Smooth muscle cell (in vitro differentiated cells): ENCODE measurements around the gene FRMD1. TPM values are rescaled to one million over a fixed set of nuclear protein-coding genes. Genes with fewer than 3 reads are reported as not detected.
"Not testable (repeated sequence)": the region's sequence is repeated elsewhere in the genome, so short reads cannot be mapped to it uniquely, and the experiment has no call there.

Experiments
- DNase-seq: peaks from one replicate; lab custom pipeline; 2025; ENCODE audit not compliant: unreplicated experiment; lab: John Stamatoyannopoulos, UW
- H2AFZ ChIP-seq: fragments of 200-600 bp; sonication (generic); 2 replicates; pipeline ENCODE4 v1.6.0; 2016; ENCODE audit warnings: antibody characterized with exemption, low read depth, mild to moderate bottlenecking
- H3F3A ChIP-seq: fragments of 200-600 bp; sonication (generic); 2 replicates; pipeline ENCODE4 v1.6.0; 2017; ENCODE audit warnings: antibody characterized with exemption, low read depth
- H3K27ac ChIP-seq: fragments of 200-600 bp; sonication (generic); 2 replicates; pipeline ENCODE4 v1.5.1; 2016; ENCODE audit warnings: low read depth, mild to moderate bottlenecking
- H3K27me3 ChIP-seq: fragments of 200-600 bp; sonication (generic); 2 replicates; pipeline ENCODE4 v1.6.1; 2016; ENCODE audit warnings: low read depth, mild to moderate bottlenecking
- H3K36me3 ChIP-seq: fragments of 200-600 bp; sonication (generic); 2 replicates; pipeline ENCODE4 v1.5.1; 2016; ENCODE audit warnings: low read depth
- H3K4me1 ChIP-seq: fragments of 200-600 bp; sonication (generic); 2 replicates; pipeline ENCODE4 v1.5.1; 2016; ENCODE audit warnings: low read depth
- H3K4me2 ChIP-seq: fragments of 200-600 bp; sonication (generic); 2 replicates; pipeline ENCODE4 v1.6.0; 2016; ENCODE audit warnings: mild to moderate bottlenecking
- H3K4me3 ChIP-seq: fragments of 200-600 bp; sonication (generic); 2 replicates; pipeline ENCODE4 v1.5.1; 2016; ENCODE audit warnings: mild to moderate bottlenecking
- H3K79me2 ChIP-seq: fragments of 200-600 bp; sonication (generic); 2 replicates; pipeline ENCODE4 v1.6.0; 2016; ENCODE audit warnings: low read depth, mild to moderate bottlenecking
- H3K9ac ChIP-seq: fragments of 200-600 bp; sonication (generic); 2 replicates; pipeline ENCODE4 v1.6.0; 2016; ENCODE audit warnings: low read depth
- H3K9me3 ChIP-seq: fragments of 200-600 bp; sonication (generic); replicated peaks from 2 replicates; pipeline ENCODE4 v1.5.1; 2016; ENCODE audit warnings: low read depth
- H4K20me1 ChIP-seq: fragments of 200-600 bp; sonication (generic); 2 replicates; pipeline ENCODE4 v1.6.0; 2016; ENCODE audit warnings: low read depth
- WGBS: methylation state at CpG from one replicate; pipeline ENCODE4 v1.1.7; 2016; ENCODE audit warnings: low lambda C conversion rate; 5-methylcytosine and 5-hydroxymethylcytosine counted together
- polyA plus RNA-seq: library from polyadenylated mRNA; unstranded; fragments of >200 nt; fragmentation: Nextera tagmentation; extraction: Ambion mirVana; gene quantifications from 2 replicates; pipeline ENCODE4 v1.2.1, GENCODE V29; 2016
- total RNA-seq: library from RNA; depleted of rRNA; stranded (reverse); fragments of >200 nt; gene quantifications from 2 replicates; pipeline ENCODE4 v1.2.3, GENCODE V29; 2014
- TF ChIP-seq, protein P1 (sequence below): fragments of 200-600 bp; sonication (generic); IDR thresholded peaks from 2 replicates; pipeline ENCODE4 v1.5.1; 2017; ENCODE audit warnings: borderline replicate concordance, mild to moderate bottlenecking, antibody characterized with exemption; ENCODE audit not compliant: insufficient read depth, poor library complexity, severe bottlenecking

Gene FRMD1
- total and polyA plus RNA-seq, 2 experiments from 2014 or later, result not detected

DNA sequence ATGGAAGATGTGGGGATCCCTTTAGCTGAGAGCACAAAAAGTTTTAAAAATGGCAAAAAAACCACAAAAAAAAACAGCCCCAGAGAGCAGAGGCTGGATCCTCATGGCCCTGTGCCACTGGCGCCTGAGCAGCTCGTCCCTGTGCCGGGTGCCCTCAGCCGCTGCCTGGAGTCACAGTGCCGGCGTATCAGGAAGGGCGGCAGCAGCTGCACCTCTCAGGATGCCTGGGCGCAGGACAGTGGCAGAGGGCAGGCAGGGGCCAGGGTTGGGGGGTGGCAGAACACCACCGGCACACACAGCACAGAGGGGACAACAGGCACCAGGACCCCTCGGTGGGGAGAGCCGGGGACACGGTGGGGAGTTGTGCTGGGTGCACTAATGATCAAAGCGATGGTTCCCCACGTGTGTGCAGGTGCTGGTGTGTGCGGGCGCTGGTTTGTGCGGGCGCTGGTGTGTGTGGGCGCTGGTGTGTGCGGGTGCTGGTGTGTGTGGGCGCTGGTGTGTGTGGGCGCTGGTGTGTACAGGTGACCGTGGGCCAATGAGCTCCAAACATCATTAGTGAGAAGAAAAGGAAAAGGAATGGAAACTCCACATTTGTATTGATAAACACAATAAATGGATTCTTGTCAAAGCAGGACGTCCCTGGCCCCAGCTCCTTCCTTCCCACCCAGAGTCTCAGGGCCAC lies 1.5 kb upstream of the FRMD1 start:
- Histone ChIP-seq H3K9ac (no peak overlapping the region), H3K4me1 (no peaks in the 10 kb centered on the region), H3K27me3 (peaks cover 9% of the 10 kb centered on the region), H3K36me3 (no peaks in the 10 kb centered on the region), H3K9me3 (no peaks in the 10 kb centered on the region), H4K20me1 (no peaks in the 10 kb centered on the region), H3K4me2 (no peak overlapping the region), H3K79me2 (no peaks in the 10 kb centered on the region), H3K27ac (no peak overlapping the region), H3K4me3 (no peak overlapping the region), H2AFZ (no peak overlapping the region), H3F3A (no peaks in the 10 kb centered on the region)
- no peak for DNase-seq
- TF ChIP-seq, protein P1, sequence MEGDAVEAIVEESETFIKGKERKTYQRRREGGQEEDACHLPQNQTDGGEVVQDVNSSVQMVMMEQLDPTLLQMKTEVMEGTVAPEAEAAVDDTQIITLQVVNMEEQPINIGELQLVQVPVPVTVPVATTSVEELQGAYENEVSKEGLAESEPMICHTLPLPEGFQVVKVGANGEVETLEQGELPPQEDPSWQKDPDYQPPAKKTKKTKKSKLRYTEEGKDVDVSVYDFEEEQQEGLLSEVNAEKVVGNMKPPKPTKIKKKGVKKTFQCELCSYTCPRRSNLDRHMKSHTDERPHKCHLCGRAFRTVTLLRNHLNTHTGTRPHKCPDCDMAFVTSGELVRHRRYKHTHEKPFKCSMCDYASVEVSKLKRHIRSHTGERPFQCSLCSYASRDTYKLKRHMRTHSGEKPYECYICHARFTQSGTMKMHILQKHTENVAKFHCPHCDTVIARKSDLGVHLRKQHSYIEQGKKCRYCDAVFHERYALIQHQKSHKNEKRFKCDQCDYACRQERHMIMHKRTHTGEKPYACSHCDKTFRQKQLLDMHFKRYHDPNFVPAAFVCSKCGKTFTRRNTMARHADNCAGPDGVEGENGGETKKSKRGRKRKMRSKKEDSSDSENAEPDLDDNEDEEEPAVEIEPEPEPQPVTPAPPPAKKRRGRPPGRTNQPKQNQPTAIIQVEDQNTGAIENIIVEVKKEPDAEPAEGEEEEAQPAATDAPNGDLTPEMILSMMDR, result no peak
- 90% methylated on average over 24 of the region's 24 CpGs for WGBS

GRCh38 chr6:168078175-168078942 lies 653 bp downstream of the FRMD1 start:
- no peak for DNase-seq
- H3K4me2 ChIP-seq, result no peak overlapping the region
- H3K36me3 ChIP-seq, result no peaks in the 10 kb centered on the region
- no peak overlapping the region for H2AFZ ChIP-seq
- no peaks in the 10 kb centered on the region for H4K20me1 ChIP-seq
- H3K4me1 ChIP-seq, result no peaks in the 10 kb centered on the region
- TF ChIP-seq, protein P1, result no peak
- H3K4me3 ChIP-seq, result no peak overlapping the region
- H3K27ac ChIP-seq, result no peak overlapping the region
- no peaks in the 10 kb centered on the region for H3K9me3 ChIP-seq
- H3K27me3 ChIP-seq, result peaks cover 4% of the 10 kb centered on the region
- H3F3A ChIP-seq, result no peaks in the 10 kb centered on the region
- H3K9ac ChIP-seq, result no peak overlapping the region
- WGBS, result 76% methylated on average over 12 of the region's 21 CpGs
- no peaks in the 10 kb centered on the region for H3K79me2 ChIP-seq

DNA sequence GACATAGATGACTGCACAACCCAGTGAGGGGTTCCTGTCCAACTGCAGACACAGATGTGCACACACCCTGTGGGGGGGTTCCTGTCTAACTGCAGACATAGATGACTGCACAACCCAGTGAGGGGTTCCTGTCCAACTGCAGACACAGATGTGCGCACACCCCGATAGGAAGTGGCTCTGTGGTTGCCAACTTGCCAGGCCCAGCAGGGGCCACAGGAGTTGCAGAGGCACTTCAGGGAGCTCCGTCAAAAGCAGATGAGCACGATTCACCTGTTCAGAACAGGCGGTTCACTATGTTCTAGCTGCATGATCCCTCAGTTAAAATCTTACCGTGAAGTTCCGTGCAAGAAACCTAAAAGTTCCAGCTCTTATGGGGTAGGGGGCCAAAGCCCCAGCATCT lies 1.6 kb downstream of the FRMD1 start:
- WGBS, result 95% methylated on average over 7 of the region's 7 CpGs
- not testable (repeated sequence) for H3K9me3 ChIP-seq, H3F3A ChIP-seq, H3K79me2 ChIP-seq, H3K4me2 ChIP-seq, H3K4me1 ChIP-seq, DNase-seq, H3K4me3 ChIP-seq, H3K27me3 ChIP-seq, H3K36me3 ChIP-seq, H2AFZ ChIP-seq, H4K20me1 ChIP-seq, H3K9ac ChIP-seq, H3K27ac ChIP-seq

GRCh38 chr6:168075787-168076202 lies 3.2 kb downstream of the FRMD1 start:
- H3K79me2 ChIP-seq, result no peaks in the 10 kb centered on the region
- no peaks in the 10 kb centered on the region for H3K36me3 ChIP-seq
- no peaks in the 10 kb centered on the region for H3K4me1 ChIP-seq
- no peak overlapping the region for H3K9ac ChIP-seq
- H3K9me3 ChIP-seq, result no peaks in the 10 kb centered on the region
- TF ChIP-seq, protein P1, result no peak
- DNase-seq, result no peak
- no peaks in the 10 kb centered on the region for H4K20me1 ChIP-seq
- no peak overlapping the region for H3K4me3 ChIP-seq
- H2AFZ ChIP-seq, result no peak overlapping the region
- WGBS, result 91% methylated on average over 34 of the region's 34 CpGs
- H3K27me3 ChIP-seq, result peaks cover 4% of the 10 kb centered on the region
- H3F3A ChIP-seq, result no peaks in the 10 kb centered on the region
- no peak overlapping the region for H3K4me2 ChIP-seq
- no peak overlapping the region for H3K27ac ChIP-seq
